ENCODE measurements around the gene DYNLRB1. TPM values are rescaled to one million over a fixed set of nuclear protein-coding genes. Genes with fewer than 3 reads are reported as not detected.
A peak's percentile ranks its signal among the peaks of the same experiment; 100 is the strongest.

DYNLRB1 gene
- total and polyA plus RNA-seq, 2 of the 13 experiments (the other 11 are each of a cell fraction or from before 2014, with no cell fraction given), result 140 to 244 TPM

GRCh38 chr20:34512266-34512954 lies 3.8 kb upstream of the DYNLRB1 start (continued):
- no peak for TF ChIP-seq CBFB (CRISPR knock-in tag; IDR thresholded peaks at IDR 0.05)
- TF ChIP-seq PTBP1 (IDR thresholded peaks at IDR 0.05; ENCODE audit: low read depth, low read length, poor library complexity, severe bottlenecking), result no peak
- no peak; the same call in 1 of the 2 replicates for TF ChIP-seq ZBTB20 (CRISPR knock-in tag; IDR thresholded peaks at IDR 0.05; ENCODE audit: borderline replicate concordance, low read depth)
- TF ChIP-seq, protein P1, sequence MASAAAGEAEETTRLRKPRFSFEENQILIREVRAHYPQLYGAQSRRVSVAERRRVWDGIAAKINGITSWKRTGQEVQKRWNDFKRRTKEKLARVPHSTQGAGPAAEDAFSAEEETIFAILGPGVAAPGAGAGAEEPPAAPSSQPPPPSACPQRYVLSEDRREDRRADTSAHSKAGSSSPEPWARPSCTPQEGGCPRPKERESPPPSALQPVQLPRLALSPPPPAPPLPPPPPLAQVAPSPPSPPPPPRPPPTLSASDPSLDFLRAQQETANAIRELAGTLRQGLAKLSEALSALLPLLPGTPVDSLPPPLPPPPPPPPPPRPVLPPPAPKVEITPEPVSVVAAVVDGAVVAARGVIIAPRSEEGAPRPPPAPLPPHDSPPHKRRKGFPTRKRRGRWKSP (CRISPR knock-in tag; IDR thresholded peaks at IDR 0.05), result peak; percentile 34; the same call in 1 of the 2 replicates
- TF ChIP-seq, protein P2, sequence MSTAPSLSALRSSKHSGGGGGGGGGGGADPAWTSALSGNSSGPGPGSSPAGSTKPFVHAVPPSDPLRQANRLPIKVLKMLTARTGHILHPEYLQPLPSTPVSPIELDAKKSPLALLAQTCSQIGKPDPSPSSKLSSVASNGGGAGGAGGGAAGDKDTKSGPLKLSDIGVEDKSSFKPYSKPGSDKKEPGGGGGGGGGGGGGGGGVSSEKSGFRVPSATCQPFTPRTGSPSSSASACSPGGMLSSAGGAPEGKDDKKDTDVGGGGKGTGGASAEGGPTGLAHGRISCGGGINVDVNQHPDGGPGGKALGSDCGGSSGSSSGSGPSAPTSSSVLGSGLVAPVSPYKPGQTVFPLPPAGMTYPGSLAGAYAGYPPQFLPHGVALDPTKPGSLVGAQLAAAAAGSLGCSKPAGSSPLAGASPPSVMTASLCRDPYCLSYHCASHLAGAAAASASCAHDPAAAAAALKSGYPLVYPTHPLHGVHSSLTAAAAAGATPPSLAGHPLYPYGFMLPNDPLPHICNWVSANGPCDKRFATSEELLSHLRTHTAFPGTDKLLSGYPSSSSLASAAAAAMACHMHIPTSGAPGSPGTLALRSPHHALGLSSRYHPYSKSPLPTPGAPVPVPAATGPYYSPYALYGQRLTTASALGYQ (CRISPR knock-in tag; IDR thresholded peaks at IDR 0.05), result peak; percentile 65; the same call in 1 of the 2 replicates
- TF ChIP-seq ELF1 (CRISPR knock-in tag; IDR thresholded peaks at IDR 0.05), result no peak
- TF ChIP-seq CENPBD1 (CRISPR knock-in tag; IDR thresholded peaks at IDR 0.05; ENCODE audit: borderline replicate concordance, low read depth), result no peak
- TF ChIP-seq ZNF670 (CRISPR knock-in tag; IDR thresholded peaks at IDR 0.05; ENCODE audit: borderline replicate concordance), result peak; percentile 62; the same call in 1 of the 2 replicates
- no peak for TF ChIP-seq RFX5 (IDR thresholded peaks at IDR 0.05; ENCODE audit: low read depth, low read length)
- no peak for TF ChIP-seq ZNF577 (CRISPR knock-in tag; IDR thresholded peaks at IDR 0.05; ENCODE audit: borderline replicate concordance, low read depth)
- peak; percentile 82 for TF ChIP-seq SAP130 (CRISPR knock-in tag; IDR thresholded peaks at IDR 0.05; ENCODE audit: low read depth)
- no peak for TF ChIP-seq ZFAT (CRISPR knock-in tag; conservative IDR thresholded peaks at IDR 0.05)
- TF ChIP-seq KLF12 (CRISPR knock-in tag; IDR thresholded peaks at IDR 0.05; ENCODE audit: borderline replicate concordance), result no peak
- TF ChIP-seq KLF6 (CRISPR knock-in tag; IDR thresholded peaks at IDR 0.05), result 0 out of 2 replicates have a peak, but pooled peaks have one; percentile 33
- no peak for TF ChIP-seq FOXC1 (CRISPR knock-in tag; IDR thresholded peaks at IDR 0.05; ENCODE audit: borderline replicate concordance)
- 0 out of 2 replicates have a peak, but pooled peaks have one; percentile 34 for TF ChIP-seq ZNF543 (CRISPR knock-in tag; IDR thresholded peaks at IDR 0.05)
- no peak for TF ChIP-seq ZBED4 (CRISPR knock-in tag; IDR thresholded peaks at IDR 0.05; ENCODE audit: borderline replicate concordance)
- TF ChIP-seq TGIF2 (CRISPR knock-in tag; IDR thresholded peaks at IDR 0.05), result peak; percentile 87
- no peak for TF ChIP-seq NR2F2 (IDR thresholded peaks at IDR 0.05; ENCODE audit: borderline replicate concordance, low read depth)
- no peak for TF ChIP-seq ZBTB44 (CRISPR knock-in tag; IDR thresholded peaks at IDR 0.05)

Data from HepG2 (cell line).